Neural cell (in vitro differentiated cells): ENCODE results near the gene SLK. TPM values are rescaled to one million over a fixed set of nuclear protein-coding genes. Genes with fewer than 3 reads are reported as not detected.

Experiments used
- H2AFZ ChIP-seq: fragments of 200-600, 300-800 bp; sonication (generic), shearing (Covaris generic); 2 replicates; pipeline ENCODE4 v1.6.0; 2014; ENCODE audit warnings: low read depth, mild to moderate bottlenecking, antibody characterized with exemption, low read length, moderate library complexity
- H3F3A ChIP-seq: fragments of 200-600 bp; shearing (Covaris generic); 2 replicates; pipeline ENCODE4 v1.6.1; 2016; ENCODE audit warnings: mild to moderate bottlenecking, moderate library complexity, mixed read lengths, antibody characterized with exemption, low read length; ENCODE audit not compliant: insufficient read depth, poor library complexity, severe bottlenecking
- H3K27ac ChIP-seq: fragments of 200-600, 300-800 bp; sonication (generic), shearing (Covaris generic); 2 replicates; pipeline ENCODE4 v1.5.1; 2014; ENCODE audit warnings: mild to moderate bottlenecking, low read length, moderate library complexity
- H3K27me3 ChIP-seq: fragments of 300-800, 200-600 bp; sonication (generic), shearing (Covaris generic); 2 replicates; pipeline ENCODE4 v1.6.0; 2014; ENCODE audit warnings: mild to moderate bottlenecking, low read depth, low read length, moderate library complexity; ENCODE audit not compliant: insufficient read depth
- H3K36me3 ChIP-seq: fragments of 300-800, 200-600 bp; sonication (generic), shearing (Covaris generic); 2 replicates; pipeline ENCODE4 v1.5.1; 2014; ENCODE audit warnings: mild to moderate bottlenecking, antibody characterized with exemption, low read length, moderate library complexity; ENCODE audit not compliant: insufficient read depth
- H3K4me2 ChIP-seq: fragments of 300-800, 200-600 bp; sonication (generic), shearing (Covaris generic); 2 replicates; pipeline ENCODE4 v1.6.0; 2014; ENCODE audit warnings: mild to moderate bottlenecking, low read length
- H3K4me3 ChIP-seq: fragments of 300-800, 200-600 bp; sonication (generic), shearing (Covaris generic); 2 replicates; pipeline ENCODE4 v1.5.1; 2014; ENCODE audit warnings: mild to moderate bottlenecking, low read length, moderate library complexity
- H3K79me2 ChIP-seq: fragments of 200-600 bp; shearing (Covaris generic); replicated peaks from 2 replicates; pipeline ENCODE4 v1.6.0; 2014; ENCODE audit warnings: mild to moderate bottlenecking, low read length, moderate library complexity; ENCODE audit not compliant: insufficient read depth
- H3K9ac ChIP-seq: fragments of 300-800, 200-600 bp; sonication (generic), shearing (Covaris generic); 2 replicates; pipeline ENCODE4 v1.6.1; 2016; ENCODE audit warnings: mild to moderate bottlenecking, low read length, mixed read lengths
- H3K9me2 ChIP-seq: fragments of 200-600 bp; shearing (Covaris generic); 2 replicates; pipeline ENCODE4 v1.6.1; 2016; ENCODE audit warnings: mild to moderate bottlenecking, low read length, mixed read lengths; ENCODE audit not compliant: insufficient read depth
- H3K9me3 ChIP-seq: fragments of 200-600, 300-800 bp; sonication (generic), shearing (Covaris generic); 2 replicates; pipeline ENCODE4 v1.6.1; 2016; ENCODE audit warnings: mild to moderate bottlenecking, mixed run types, low read length, moderate library complexity, mixed read lengths
- H4K20me1 ChIP-seq: fragments of 200-600 bp; shearing (Covaris generic); 2 replicates; pipeline ENCODE4 v1.6.1; 2016; ENCODE audit warnings: mild to moderate bottlenecking, mixed run types; ENCODE audit not compliant: insufficient read depth
- CTCF ChIP-seq: fragments of 450-650 bp; IDR thresholded peaks from 2 replicates; pipeline ENCODE4 v1.5.1; 2014; ENCODE audit warnings: antibody characterized with exemption, mild to moderate bottlenecking, moderate library complexity; ENCODE audit not compliant: poor library complexity, severe bottlenecking
- EP300 ChIP-seq: fragments of 450-650 bp; conservative IDR thresholded peaks from 2 replicates; pipeline ENCODE4 v1.6.1; 2014; ENCODE audit warnings: antibody characterized with exemption, mild to moderate bottlenecking, moderate library complexity; ENCODE audit not compliant: poor library complexity, severe bottlenecking
- EZH2 ChIP-seq: fragments of 200-600, 300-800 bp; shearing (Covaris generic), sonication (generic); IDR thresholded peaks from 2 replicates; pipeline ENCODE4 v1.6.1; 2014; ENCODE audit warnings: antibody characterized with exemption, low read length, borderline replicate concordance, mild to moderate bottlenecking; ENCODE audit not compliant: insufficient read depth, poor library complexity, severe bottlenecking
- MXI1 ChIP-seq: fragments of 450-650 bp; conservative IDR thresholded peaks from 2 replicates; pipeline ENCODE4 v1.6.1; 2014; ENCODE audit warnings: antibody characterized with exemption, mild to moderate bottlenecking; ENCODE audit not compliant: poor library complexity, severe bottlenecking
- POLR2AphosphoS5 ChIP-seq: IDR thresholded peaks from 2 replicates; pipeline ENCODE4 v1.6.1; 2012
- RAD21 ChIP-seq: fragments of 450-650 bp; conservative IDR thresholded peaks from 2 replicates; pipeline ENCODE4 v1.6.1; 2014; ENCODE audit warnings: antibody characterized with exemption, mild to moderate bottlenecking, moderate library complexity
- SMC3 ChIP-seq: fragments of 450-650 bp; conservative IDR thresholded peaks from 2 replicates; pipeline ENCODE4 v1.6.1; 2014; ENCODE audit warnings: antibody characterized with exemption, mild to moderate bottlenecking, moderate library complexity; ENCODE audit not compliant: poor library complexity
- TAF1 ChIP-seq: IDR thresholded peaks from 2 replicates; pipeline ENCODE4 v1.6.1; 2012; ENCODE audit warnings: low read depth
- polyA plus RNA-seq: library from polyadenylated mRNA; depleted of rRNA; stranded (reverse); fragments of >200 nt; gene quantifications from 2 replicates; pipeline ENCODE4 v1.2.3, GENCODE V29; 2014
- TF ChIP-seq, protein P1 (sequence below): IDR thresholded peaks from 2 replicates; pipeline ENCODE4 v1.6.1; 2012; ENCODE audit warnings: borderline replicate concordance

The SLK gene
- polyA plus RNA-seq, 1 donor from 2014 or later, result 23.7 TPM

DNA sequence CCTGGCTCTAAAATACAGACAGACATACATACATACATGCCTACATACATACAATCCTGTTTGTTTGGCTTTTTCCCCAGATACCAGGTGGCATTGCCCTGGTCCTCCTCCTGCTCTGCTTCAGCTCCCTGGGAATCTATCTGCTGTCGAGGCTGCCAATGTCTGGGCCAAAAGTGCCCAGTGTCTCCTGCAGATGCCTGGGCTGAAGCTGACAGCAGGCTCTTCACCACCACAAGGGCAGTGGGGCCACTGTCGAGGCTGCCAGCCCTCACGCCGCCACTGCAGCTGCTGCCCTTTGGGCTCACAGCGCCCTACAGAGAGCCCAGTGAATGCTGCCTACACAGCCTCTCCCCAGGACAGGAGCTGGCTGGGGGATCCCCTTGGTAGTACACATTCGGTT, 30.9 kb upstream of the SLK start:
- Histone ChIP-seq H3K9me3 (no peaks in the 10 kb centered on the region), H4K20me1 (no peaks in the 10 kb centered on the region), H3K4me3 (no peak overlapping the region), H3K79me2 (no peaks in the 10 kb centered on the region), H2AFZ (no peak overlapping the region), H3K27ac (no peak overlapping the region), H3K27me3 (no peaks in the 10 kb centered on the region), H3K4me2 (no peak overlapping the region), H3K9ac (no peak overlapping the region), H3K36me3 (no peaks in the 10 kb centered on the region), H3K9me2 (no peaks in the 10 kb centered on the region), H3F3A (no peaks in the 10 kb centered on the region)
- TF ChIP-seq RAD21 (no peak), TAF1 (no peak), MXI1 (no peak), CTCF (no peak), EP300 (no peak), EZH2 (no peak), SMC3 (no peak), POLR2AphosphoS5 (no peak)
- TF ChIP-seq, protein P1, sequence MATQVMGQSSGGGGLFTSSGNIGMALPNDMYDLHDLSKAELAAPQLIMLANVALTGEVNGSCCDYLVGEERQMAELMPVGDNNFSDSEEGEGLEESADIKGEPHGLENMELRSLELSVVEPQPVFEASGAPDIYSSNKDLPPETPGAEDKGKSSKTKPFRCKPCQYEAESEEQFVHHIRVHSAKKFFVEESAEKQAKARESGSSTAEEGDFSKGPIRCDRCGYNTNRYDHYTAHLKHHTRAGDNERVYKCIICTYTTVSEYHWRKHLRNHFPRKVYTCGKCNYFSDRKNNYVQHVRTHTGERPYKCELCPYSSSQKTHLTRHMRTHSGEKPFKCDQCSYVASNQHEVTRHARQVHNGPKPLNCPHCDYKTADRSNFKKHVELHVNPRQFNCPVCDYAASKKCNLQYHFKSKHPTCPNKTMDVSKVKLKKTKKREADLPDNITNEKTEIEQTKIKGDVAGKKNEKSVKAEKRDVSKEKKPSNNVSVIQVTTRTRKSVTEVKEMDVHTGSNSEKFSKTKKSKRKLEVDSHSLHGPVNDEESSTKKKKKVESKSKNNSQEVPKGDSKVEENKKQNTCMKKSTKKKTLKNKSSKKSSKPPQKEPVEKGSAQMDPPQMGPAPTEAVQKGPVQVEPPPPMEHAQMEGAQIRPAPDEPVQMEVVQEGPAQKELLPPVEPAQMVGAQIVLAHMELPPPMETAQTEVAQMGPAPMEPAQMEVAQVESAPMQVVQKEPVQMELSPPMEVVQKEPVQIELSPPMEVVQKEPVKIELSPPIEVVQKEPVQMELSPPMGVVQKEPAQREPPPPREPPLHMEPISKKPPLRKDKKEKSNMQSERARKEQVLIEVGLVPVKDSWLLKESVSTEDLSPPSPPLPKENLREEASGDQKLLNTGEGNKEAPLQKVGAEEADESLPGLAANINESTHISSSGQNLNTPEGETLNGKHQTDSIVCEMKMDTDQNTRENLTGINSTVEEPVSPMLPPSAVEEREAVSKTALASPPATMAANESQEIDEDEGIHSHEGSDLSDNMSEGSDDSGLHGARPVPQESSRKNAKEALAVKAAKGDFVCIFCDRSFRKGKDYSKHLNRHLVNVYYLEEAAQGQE, result no peak

GRCh38 chr10:103939522-103939921, 27.4 kb upstream of the SLK start:
- Histone ChIP-seq H3K79me2 (no peaks in the 10 kb centered on the region), H3K27ac (no peak overlapping the region), H2AFZ (no peak overlapping the region), H3K9me3 (no peaks in the 10 kb centered on the region), H4K20me1 (no peaks in the 10 kb centered on the region), H3K36me3 (no peaks in the 10 kb centered on the region), H3K4me3 (no peak overlapping the region), H3K4me2 (no peak overlapping the region), H3K27me3 (no peaks in the 10 kb centered on the region), H3F3A (no peaks in the 10 kb centered on the region), H3K9ac (no peak overlapping the region), H3K9me2 (no peaks in the 10 kb centered on the region)
- TF ChIP-seq RAD21 (no peak), SMC3 (no peak), EP300 (no peak), TAF1 (no peak), EZH2 (no peak), POLR2AphosphoS5 (no peak), CTCF (no peak)
- TF ChIP-seq, protein P1, result no peak
